Fibroblast of lung (primary cell): ENCODE data around the gene ZNF516. TPM values are rescaled to one million over a fixed set of nuclear protein-coding genes. Genes with fewer than 3 reads are reported as not detected.

Source experiments
- DNase-seq, 2 donors: peaks; one replicate each; pipeline versions ENCODE4 v3.0.0 to v3.0.0-alpha.2; 2010; ENCODE audit warnings: low read depth in 2 of 2
- H2AFZ ChIP-seq: 2 replicates; pipeline ENCODE4 v1.5.1; 2012; ENCODE audit warnings: low read length, control low read depth, inconsistent platforms
- H3K27ac ChIP-seq: 2 replicates; pipeline ENCODE4 v1.5.1; 2011; ENCODE audit warnings: low read length, control low read depth; ENCODE audit not compliant: insufficient read depth
- H3K27me3 ChIP-seq: 2 replicates; pipeline ENCODE4 v1.5.1; 2011; ENCODE audit warnings: mild to moderate bottlenecking, low read length; ENCODE audit not compliant: control insufficient read depth, insufficient read depth
- H3K36me3 ChIP-seq: 2 replicates; pipeline ENCODE4 v1.5.1; 2011; ENCODE audit warnings: low read length; ENCODE audit not compliant: control insufficient read depth, insufficient read depth
- H3K4me1 ChIP-seq: 2 replicates; pipeline ENCODE4 v1.5.1; 2011; ENCODE audit warnings: low read length; ENCODE audit not compliant: control insufficient read depth, insufficient read depth; ENCODE audit errors: extremely low read depth
- H3K4me2 ChIP-seq: 2 replicates; pipeline ENCODE4 v1.5.1; 2011; ENCODE audit warnings: low read length, control low read depth; ENCODE audit not compliant: insufficient read depth; ENCODE audit errors: extremely low read depth
- H3K4me3 ChIP-seq, 4 experiments: fragments of 200-600 bp in 1 of 4; sonication (generic) in 1 of 4; replicated peaks in 1 of 4; 2 replicates each; pipeline ENCODE4 v1.5.1; 2011 to 2016; ENCODE audit warnings: low read length in 4 of 4, low read depth in 3 of 4, mild to moderate bottlenecking in 3 of 4, control low read depth in 2 of 4, inconsistent platforms in 1 of 4, mixed read lengths in 1 of 4; ENCODE audit not compliant: insufficient read depth in 1 of 4; ENCODE audit errors: control extremely low read depth in 1 of 4
- H3K79me2 ChIP-seq: 2 replicates; pipeline ENCODE4 v1.5.1; 2012; ENCODE audit warnings: mild to moderate bottlenecking, low read length, inconsistent platforms; ENCODE audit not compliant: control insufficient read depth, insufficient read depth
- H3K9ac ChIP-seq: 2 replicates; pipeline ENCODE4 v1.5.1; 2011; ENCODE audit warnings: mild to moderate bottlenecking, low read length, control low read depth; ENCODE audit not compliant: insufficient read depth
- H3K9me3 ChIP-seq: 2 replicates; pipeline ENCODE4 v1.5.1; 2012; ENCODE audit warnings: low read depth, low read length; ENCODE audit not compliant: control insufficient read depth, insufficient read depth
- H4K20me1 ChIP-seq: 2 replicates; pipeline ENCODE4 v1.5.1; 2011; ENCODE audit warnings: low read length; ENCODE audit not compliant: control insufficient read depth, insufficient read depth; ENCODE audit errors: extremely low read depth
- EZH2 ChIP-seq: IDR thresholded peaks from 2 replicates; pipeline ENCODE4 v1.5.1; 2012; ENCODE audit warnings: low read length, control low read depth, mild to moderate bottlenecking; ENCODE audit errors: missing control alignments
- polyA plus RNA-seq, 2 donors: library from polyadenylated mRNA; depleted of rRNA in 1 of 2; stranded (reverse) in 1 of 2; unstranded in 1 of 2; fragments of >200 nt; gene quantifications; 2 replicates each; pipeline ENCODE4 v1.2.1, GENCODE V29; 2011 to 2012; ENCODE audit warnings: missing spikeins in 1 of 2
- total RNA-seq: library from RNA; depleted of rRNA; stranded (reverse); fragments of >200 nt; gene quantifications from 2 replicates; pipeline ENCODE4 v1.2.1, GENCODE V29; 2014
- TF ChIP-seq, protein P1 (sequence below), 2 donors: IDR thresholded peaks in 1 of 2; conservative IDR thresholded peaks in 1 of 2; 1 replicate in 1 of 2; 2 replicates in 1 of 2; pipeline ENCODE4 v1.5.1; 2011 to 2012; ENCODE audit warnings: low read length in 2 of 2, control low read depth in 1 of 2, inconsistent platforms in 1 of 2, low read depth in 1 of 2, mild to moderate bottlenecking in 1 of 2

Gene ZNF516
- total and polyA plus RNA-seq, 2 donors (not counting 1 experiment from before 2014, with no cell fraction given), result 7.9 to 32.7 TPM

DNA sequence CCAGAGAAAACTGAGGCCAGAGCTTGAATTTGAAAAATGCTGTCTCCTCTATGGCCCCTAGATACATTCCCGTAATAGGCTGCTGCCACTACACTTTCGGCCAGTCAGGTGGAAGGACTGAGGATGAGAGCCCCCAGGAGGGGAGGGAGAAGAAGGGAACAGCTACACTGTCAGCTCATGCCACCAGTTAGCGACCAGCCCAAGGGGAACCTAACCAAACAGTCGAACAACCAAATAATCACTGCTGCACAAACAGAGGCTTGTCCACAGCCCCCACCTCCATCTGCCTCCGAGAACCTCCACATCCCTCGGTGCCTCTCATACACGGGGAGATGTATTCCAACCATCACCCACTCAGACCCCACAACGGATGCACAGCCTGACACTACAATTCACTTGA lies 7.3 kb downstream of the ZNF516 start:
- TF ChIP-seq EZH2, result no peak
- TF ChIP-seq, protein P1, sequence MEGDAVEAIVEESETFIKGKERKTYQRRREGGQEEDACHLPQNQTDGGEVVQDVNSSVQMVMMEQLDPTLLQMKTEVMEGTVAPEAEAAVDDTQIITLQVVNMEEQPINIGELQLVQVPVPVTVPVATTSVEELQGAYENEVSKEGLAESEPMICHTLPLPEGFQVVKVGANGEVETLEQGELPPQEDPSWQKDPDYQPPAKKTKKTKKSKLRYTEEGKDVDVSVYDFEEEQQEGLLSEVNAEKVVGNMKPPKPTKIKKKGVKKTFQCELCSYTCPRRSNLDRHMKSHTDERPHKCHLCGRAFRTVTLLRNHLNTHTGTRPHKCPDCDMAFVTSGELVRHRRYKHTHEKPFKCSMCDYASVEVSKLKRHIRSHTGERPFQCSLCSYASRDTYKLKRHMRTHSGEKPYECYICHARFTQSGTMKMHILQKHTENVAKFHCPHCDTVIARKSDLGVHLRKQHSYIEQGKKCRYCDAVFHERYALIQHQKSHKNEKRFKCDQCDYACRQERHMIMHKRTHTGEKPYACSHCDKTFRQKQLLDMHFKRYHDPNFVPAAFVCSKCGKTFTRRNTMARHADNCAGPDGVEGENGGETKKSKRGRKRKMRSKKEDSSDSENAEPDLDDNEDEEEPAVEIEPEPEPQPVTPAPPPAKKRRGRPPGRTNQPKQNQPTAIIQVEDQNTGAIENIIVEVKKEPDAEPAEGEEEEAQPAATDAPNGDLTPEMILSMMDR (conservative IDR thresholded peaks at IDR 0.05 in 1 of 2, IDR thresholded peaks at IDR 0.05 in 1 of 2; ENCODE audit: low read depth in 1 of 2, low read length in 2 of 2), result no peak
- Histone ChIP-seq H3K36me3 (no peaks in the 10 kb centered on the region), H3K79me2 (peaks cover 79% of the 10 kb centered on the region), H2AFZ (no peak overlapping the region), H3K27ac (peak overlapping the region; percentile 54), H3K9me3 (no peaks in the 10 kb centered on the region), H3K27me3 (no peaks in the 10 kb centered on the region), H3K4me3 (peak overlapping the region in 2 of 4 experiments; percentile 17 to 74), H4K20me1 (no peaks in the 10 kb centered on the region), H3K9ac (no peak overlapping the region), H3K4me2 (peak overlapping the region; percentile 93), H3K4me1 (peaks cover 11% of the 10 kb centered on the region)
- DNase-seq, result no peak

DNA sequence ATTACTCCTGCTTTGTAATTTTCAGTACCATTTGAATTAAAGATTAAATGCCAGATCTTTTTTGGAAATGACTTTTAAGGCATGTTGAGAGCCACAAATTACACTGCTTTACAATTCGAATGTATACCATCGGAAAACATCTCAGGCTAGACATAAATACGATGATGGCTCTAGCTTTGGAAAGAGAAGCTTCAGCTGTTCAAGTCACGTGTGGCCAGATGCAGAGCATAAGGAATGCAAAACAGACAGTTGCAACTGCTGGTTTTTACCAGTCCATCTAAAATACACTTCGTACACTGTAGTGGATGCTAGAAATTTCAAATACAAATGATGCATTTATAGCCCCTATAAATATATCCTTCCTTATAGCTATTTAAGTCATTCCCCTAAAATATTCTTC lies 8.0 kb downstream of the ZNF516 start:
- H3K27ac ChIP-seq, result no peak overlapping the region
- no peaks in the 10 kb centered on the region for H3K36me3 ChIP-seq
- H2AFZ ChIP-seq, result no peak overlapping the region
- TF ChIP-seq EZH2, result no peak
- TF ChIP-seq, protein P1 (conservative IDR thresholded peaks at IDR 0.05 in 1 of 2, IDR thresholded peaks at IDR 0.05 in 1 of 2; ENCODE audit: low read depth in 1 of 2, low read length in 2 of 2), result no peak
- no peak overlapping the region for H3K9ac ChIP-seq
- no peaks in the 10 kb centered on the region for H3K27me3 ChIP-seq
- peaks cover 11% of the 10 kb centered on the region for H3K4me1 ChIP-seq
- H3K4me3 ChIP-seq, result peak overlapping the region in 2 of 4 experiments; percentile 18 to 25
- peak overlapping the region; percentile 63 for H3K4me2 ChIP-seq
- H3K9me3 ChIP-seq, result no peaks in the 10 kb centered on the region
- H4K20me1 ChIP-seq, result no peaks in the 10 kb centered on the region
- peak in 1 of 2 donors; percentile 64 for DNase-seq
- H3K79me2 ChIP-seq, result peaks cover 80% of the 10 kb centered on the region

DNA sequence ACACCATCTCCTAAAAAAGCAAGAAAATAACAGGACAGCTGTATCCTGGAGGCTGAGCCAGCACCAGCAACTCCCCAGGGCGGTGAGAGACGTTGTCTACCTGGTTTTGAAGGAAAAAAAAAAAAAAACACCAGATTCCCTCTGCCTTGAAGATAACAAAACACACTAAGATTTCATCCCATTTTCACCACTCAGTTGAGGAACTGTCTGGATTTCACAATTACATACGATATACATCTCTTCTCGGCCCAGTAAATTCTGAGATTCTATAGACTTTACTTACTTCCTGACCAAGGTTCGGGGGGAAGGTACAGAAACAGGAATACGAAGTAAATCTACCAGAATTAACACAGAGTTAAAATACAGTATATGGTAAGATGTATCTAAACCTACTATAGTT lies 8.5 kb downstream of the ZNF516 start:
- Histone ChIP-seq H3K4me2 (peak overlapping the region; percentile 63), H3K4me1 (peaks cover 11% of the 10 kb centered on the region), H3K9ac (no peak overlapping the region), H3K27me3 (no peaks in the 10 kb centered on the region), H4K20me1 (no peaks in the 10 kb centered on the region), H3K79me2 (peaks cover 78% of the 10 kb centered on the region), H3K4me3 (peak overlapping the region in 1 of 4 experiments; percentile 25), H3K27ac (no peak overlapping the region), H2AFZ (no peak overlapping the region), H3K36me3 (no peaks in the 10 kb centered on the region), H3K9me3 (no peaks in the 10 kb centered on the region)
- DNase-seq, result no peak
- TF ChIP-seq EZH2, result no peak
- TF ChIP-seq, protein P1 (conservative IDR thresholded peaks at IDR 0.05 in 1 of 2, IDR thresholded peaks at IDR 0.05 in 1 of 2; ENCODE audit: low read depth in 1 of 2, low read length in 2 of 2), result no peak
